ENCODE measurements around the gene PUS1. TPM values are rescaled to one million over a fixed set of nuclear protein-coding genes. Genes with fewer than 3 reads are reported as not detected.

PUS1 gene
- total RNA-seq, 1 experiment from 2014 or later, result 117 TPM

GRCh38 chr12:131944601-131945251 lies 15.7 kb downstream of the PUS1 start:
- peak; percentile 38 for DNase-seq
- Mint-ChIP-seq H3K4me3 (no peak overlapping the region), H3K9me3 (no peaks in the 10 kb centered on the region), H3K27ac (peak overlapping the region in 2 of 3 experiments; percentile 56 to 81; a peak in 3 of 7 replicates), H3K27me3 (ENCODE audit: low read depth) (peaks cover 2% of the 10 kb centered on the region), H3K36me3 (ENCODE audit: insufficient read depth in 1 of 3, low read depth in 3 of 3) (peaks cover 34 to 60% (median 47%) of the 10 kb centered on the region in 3 experiments; a peak in 6 of 7 replicates), H3K4me1 (peaks cover 3 to 8% of the 10 kb centered on the region in 2 experiments)
- Histone ChIP-seq H2AFZ (ENCODE audit: low read length) (no peak overlapping the region), H3K9ac (ENCODE audit: extremely low read depth, insufficient read length, low read length) (no peak overlapping the region), H3K4ac (ENCODE audit: low read depth, low read length) (no peak overlapping the region), H3K23ac (ENCODE audit: insufficient read length, low read depth, low read length) (no peak overlapping the region), H2AK5ac (ENCODE audit: insufficient read length, low read length) (no peak overlapping the region), H2BK12ac (ENCODE audit: insufficient read length, low read depth, low read length) (no peak overlapping the region), H4K20me1 (ENCODE audit: control insufficient read depth, insufficient read depth, insufficient read length) (no peaks in the 10 kb centered on the region), H3K4me1 (ENCODE audit: insufficient read depth, low read length) (peaks cover 4% of the 10 kb centered on the region; the same call in 1 of the 2 replicates), H3K56ac (ENCODE audit: insufficient read length, low read depth, low read length) (no peak overlapping the region), H3K27ac (ENCODE audit: insufficient read length, low read depth, low read length) (no peak overlapping the region), H4K91ac (ENCODE audit: insufficient read length, low read depth, low read length) (no peak overlapping the region), H2BK20ac (ENCODE audit: low read depth, low read length, poor library complexity, severe bottlenecking) (no peak overlapping the region), H3K79me1 (ENCODE audit: insufficient read depth, low read depth, low read length, poor library complexity, severe bottlenecking) (no peaks in the 10 kb centered on the region), H2BK120ac (ENCODE audit: low read depth, low read length, poor library complexity, severe bottlenecking) (no peak overlapping the region), H3K18ac (ENCODE audit: insufficient read length, low read depth, low read length) (no peak overlapping the region), H2BK5ac (ENCODE audit: insufficient read length, low read length) (no peak overlapping the region), H3K4me2 (ENCODE audit: insufficient read depth, insufficient read length, low read length) (no peak overlapping the region), H3K23me2 (ENCODE audit: insufficient read length, low read depth, low read length, poor library complexity, severe bottlenecking) (no peaks in the 10 kb centered on the region), H4K5ac (ENCODE audit: insufficient read length, low read depth, low read length) (no peak overlapping the region), H4K8ac (replicated peaks; ENCODE audit: insufficient read length, low read depth, low read length) (no peak overlapping the region), H3T11ph (ENCODE audit: low read length) (no peak overlapping the region), H3K27me3 (ENCODE audit: insufficient read depth, low read length) (no peaks in the 10 kb centered on the region), H3K9me3 (ENCODE audit: control insufficient read depth, low read depth, low read length) (no peaks in the 10 kb centered on the region), H3K79me2 (ENCODE audit: insufficient read depth, low read length) (no peaks in the 10 kb centered on the region), H2BK15ac (ENCODE audit: low read depth, low read length) (no peak overlapping the region), H3K14ac (ENCODE audit: insufficient read depth, low read length) (no peak overlapping the region)
- TF ChIP-seq, protein P1, sequence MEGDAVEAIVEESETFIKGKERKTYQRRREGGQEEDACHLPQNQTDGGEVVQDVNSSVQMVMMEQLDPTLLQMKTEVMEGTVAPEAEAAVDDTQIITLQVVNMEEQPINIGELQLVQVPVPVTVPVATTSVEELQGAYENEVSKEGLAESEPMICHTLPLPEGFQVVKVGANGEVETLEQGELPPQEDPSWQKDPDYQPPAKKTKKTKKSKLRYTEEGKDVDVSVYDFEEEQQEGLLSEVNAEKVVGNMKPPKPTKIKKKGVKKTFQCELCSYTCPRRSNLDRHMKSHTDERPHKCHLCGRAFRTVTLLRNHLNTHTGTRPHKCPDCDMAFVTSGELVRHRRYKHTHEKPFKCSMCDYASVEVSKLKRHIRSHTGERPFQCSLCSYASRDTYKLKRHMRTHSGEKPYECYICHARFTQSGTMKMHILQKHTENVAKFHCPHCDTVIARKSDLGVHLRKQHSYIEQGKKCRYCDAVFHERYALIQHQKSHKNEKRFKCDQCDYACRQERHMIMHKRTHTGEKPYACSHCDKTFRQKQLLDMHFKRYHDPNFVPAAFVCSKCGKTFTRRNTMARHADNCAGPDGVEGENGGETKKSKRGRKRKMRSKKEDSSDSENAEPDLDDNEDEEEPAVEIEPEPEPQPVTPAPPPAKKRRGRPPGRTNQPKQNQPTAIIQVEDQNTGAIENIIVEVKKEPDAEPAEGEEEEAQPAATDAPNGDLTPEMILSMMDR (conservative IDR thresholded peaks at IDR 0.05), result no peak
- WGBS (ENCODE audit: extremely low coverage, insufficient read length, low lambda C conversion rate), result no CpG with 5 or more reads among the region's 35 CpGs

Data from H9 (cell line).